GM21723 (cell line): ENCODE data around the gene RFX6.
"Not testable (repeated sequence)": the region's sequence is repeated elsewhere in the genome, so short reads cannot be mapped to it uniquely, and the experiment has no call there.

Source experiments
- ATAC-seq: cut with Tn5 transposase; IDR thresholded peaks from one replicate; pipeline ENCODE4 v1.9.1; 2021; ENCODE audit warnings: mild to moderate bottlenecking, moderate library complexity; ENCODE audit not compliant: unreplicated experiment

Gene RFX6

GRCh38 chr6:116876635-116877611 lies at the start of gene RFX6:
RFX6 (plus strand) TSS chr6:116877242; CDS start chr6:116877276, 34 bp downstream.
- no peak for ATAC-seq

GRCh38 chr6:116827561-116828240 lies 49.3 kb upstream of the RFX6 start:
- ATAC-seq = no peak

- ATAC-seq = no peak
These were observed 48.1 kb upstream of the RFX6 start, which contains the start of gene GPRC6A for GRCh38 chr6:116828983-116829382. GPRC6A (minus strand) TSS chr6:116829083; CDS start chr6:116829013, 70 bp downstream.

GRCh38 chr6:116834526-116834925 lies 42.5 kb upstream of the RFX6 start:
- ATAC-seq = not testable (repeated sequence)

GRCh38 chr6:116836606-116837342 lies 40.3 kb upstream of the RFX6 start:
- ATAC-seq = no peak

GRCh38 chr6:116840091-116840490 lies 37.0 kb upstream of the RFX6 start:
- no peak for ATAC-seq

- ATAC-seq = no peak
These were observed 34.6 kb upstream of the RFX6 start for GRCh38 chr6:116842459-116842858.

- no peak for ATAC-seq
These were observed 29.8 kb upstream of the RFX6 start for GRCh38 chr6:116847227-116847626.

GRCh38 chr6:116858060-116858459 lies 19.0 kb upstream of the RFX6 start:
- ATAC-seq = no peak

- ATAC-seq = no peak
These were observed 17.8 kb upstream of the RFX6 start for GRCh38 chr6:116859264-116859663.

GRCh38 chr6:116866281-116866871 lies 10.7 kb upstream of the RFX6 start:
- peak; percentile 80 for ATAC-seq

- ATAC-seq = no peak
These were observed 4.3 kb upstream of the RFX6 start for GRCh38 chr6:116872771-116873170.

GRCh38 chr6:116876107-116876506 lies 935 bp upstream of the RFX6 start:
- ATAC-seq = no peak

- no peak for ATAC-seq
These were observed 701 bp downstream of the RFX6 start for GRCh38 chr6:116877743-116878142.

- ATAC-seq = no peak
These were observed 4.2 kb downstream of the RFX6 start for GRCh38 chr6:116881236-116881635.

- ATAC-seq = no peak
These were observed 6.0 kb downstream of the RFX6 start for GRCh38 chr6:116883005-116883404.

- no peak for ATAC-seq
These were observed 7.5 kb downstream of the RFX6 start for GRCh38 chr6:116884530-116884929.

- ATAC-seq = no peak
These were observed 10.1 kb downstream of the RFX6 start for GRCh38 chr6:116887168-116887567.

GRCh38 chr6:116887894-116888293 lies 10.9 kb downstream of the RFX6 start:
- ATAC-seq = no peak

- ATAC-seq = no peak
These were observed 11.8 kb downstream of the RFX6 start for GRCh38 chr6:116888732-116889360.
